ENCODE measurements around the gene FNDC3A. TPM values are rescaled to one million over a fixed set of nuclear protein-coding genes. Genes with fewer than 3 reads are reported as not detected.

The FNDC3A gene
- polyA plus RNA-seq, 6 donors from 2014 or later, result 6.8 to 9.8 (median 8.0) TPM

DNA sequence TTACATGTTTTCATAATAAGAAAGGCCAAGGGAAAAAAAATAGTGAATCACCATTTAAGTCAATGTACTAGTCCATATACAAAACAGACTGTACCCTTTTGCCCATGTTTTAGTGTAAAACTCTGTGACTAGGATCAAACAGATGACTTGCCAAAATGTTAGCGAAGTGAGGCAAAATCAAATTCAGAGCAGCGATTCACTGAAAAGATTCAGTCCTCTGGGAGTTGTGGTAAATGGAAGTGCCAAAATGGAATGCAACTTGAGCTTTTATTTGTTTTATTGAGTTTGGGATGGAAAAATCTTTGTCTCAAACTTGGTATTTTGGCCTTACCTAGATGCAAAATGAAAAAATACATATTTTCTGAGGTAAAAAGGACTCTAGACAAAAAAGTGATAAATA is 281.1 kb downstream of the FNDC3A start:
- peak overlapping the region in 1 of 6 donors; percentile 67 for H3K27ac Mint-ChIP-seq
- H3K27me3 Mint-ChIP-seq, result no peaks in the 10 kb centered on the region
- ATAC-seq (ENCODE audit: low read depth in 2 of 2) (no peak), DNase-seq (no peak)
- H3K4me1 Mint-ChIP-seq, result peaks cover 0 to 26% (median 6%) of the 10 kb centered on the region in 3 donors
- peaks cover 14 to 16% of the 10 kb centered on the region in 2 donors for H3K36me3 Mint-ChIP-seq
- H3K9me3 Mint-ChIP-seq, result no peaks in the 10 kb centered on the region
- H3K4me3 Mint-ChIP-seq, result peak overlapping the region in 4 of 8 donors; percentile 29 to 89 (median 82)

DNA sequence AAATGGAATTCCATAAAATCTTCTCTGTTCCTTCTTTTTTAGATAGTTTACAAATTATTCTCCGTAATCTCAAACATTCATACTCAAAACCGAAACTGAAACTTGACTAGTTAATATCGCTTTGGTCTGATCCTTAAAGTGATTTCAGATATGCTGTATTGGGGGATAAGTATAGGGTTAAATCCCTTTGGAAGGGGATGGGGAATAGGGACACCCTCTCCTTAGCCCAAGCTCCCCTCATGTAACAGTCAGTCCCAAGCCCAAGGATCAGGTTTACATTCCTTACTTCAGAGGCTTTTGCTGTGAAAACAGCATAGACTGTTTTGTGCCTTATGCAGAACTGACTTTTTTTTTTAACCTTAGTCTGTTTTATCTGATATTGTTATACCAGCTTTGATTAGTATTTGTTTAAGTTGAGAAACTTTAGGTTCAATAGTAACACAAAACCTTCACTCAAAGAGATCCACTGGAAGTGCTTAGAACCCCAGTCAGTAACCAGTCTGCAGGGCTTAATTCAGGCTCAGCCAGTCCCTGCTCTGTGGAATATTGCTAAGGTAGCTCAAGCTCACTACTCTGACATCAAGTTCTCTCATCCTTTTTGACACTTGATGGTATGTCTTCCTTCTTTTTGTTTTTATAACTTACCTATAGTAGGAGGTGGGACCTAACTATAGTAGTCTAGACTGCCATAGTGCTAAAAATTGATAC is 282.5 kb downstream of the FNDC3A start:
- peaks cover 0 to 21% (median 6%) of the 10 kb centered on the region in 3 donors for H3K4me1 Mint-ChIP-seq
- H3K36me3 Mint-ChIP-seq, result peaks cover 13 to 14% of the 10 kb centered on the region in 2 donors

More for the DNA sequence above, 282.5 kb downstream of the FNDC3A start:
- ATAC-seq (ENCODE audit: low read depth in 2 of 2) (peak; percentile 30 to 33), DNase-seq (peak; percentile 4)
- peak overlapping the region; percentile 9 to 88 (median 37) for H3K27ac Mint-ChIP-seq
- peak overlapping the region; percentile 74 to 94 (median 84) for H3K4me3 Mint-ChIP-seq
- H3K9me3 Mint-ChIP-seq, result no peaks in the 10 kb centered on the region
- no peaks in the 10 kb centered on the region for H3K27me3 Mint-ChIP-seq

Other genes starting within 250 kb of the FNDC3A start
- gene MLNR, start 244.4 kb downstream of the FNDC3A start, polyA plus RNA-seq (ENCODE audit: low read depth in 6 of 6), result not detected

Data from naive B cell (primary cell).